GF-D8 (cell line): ENCODE measurements around the gene MLC1.

Experiments used
- DNase-seq: peaks from one replicate; lab custom pipeline; 2025; lab: John Stamatoyannopoulos, UW

The MLC1 gene

DNA sequence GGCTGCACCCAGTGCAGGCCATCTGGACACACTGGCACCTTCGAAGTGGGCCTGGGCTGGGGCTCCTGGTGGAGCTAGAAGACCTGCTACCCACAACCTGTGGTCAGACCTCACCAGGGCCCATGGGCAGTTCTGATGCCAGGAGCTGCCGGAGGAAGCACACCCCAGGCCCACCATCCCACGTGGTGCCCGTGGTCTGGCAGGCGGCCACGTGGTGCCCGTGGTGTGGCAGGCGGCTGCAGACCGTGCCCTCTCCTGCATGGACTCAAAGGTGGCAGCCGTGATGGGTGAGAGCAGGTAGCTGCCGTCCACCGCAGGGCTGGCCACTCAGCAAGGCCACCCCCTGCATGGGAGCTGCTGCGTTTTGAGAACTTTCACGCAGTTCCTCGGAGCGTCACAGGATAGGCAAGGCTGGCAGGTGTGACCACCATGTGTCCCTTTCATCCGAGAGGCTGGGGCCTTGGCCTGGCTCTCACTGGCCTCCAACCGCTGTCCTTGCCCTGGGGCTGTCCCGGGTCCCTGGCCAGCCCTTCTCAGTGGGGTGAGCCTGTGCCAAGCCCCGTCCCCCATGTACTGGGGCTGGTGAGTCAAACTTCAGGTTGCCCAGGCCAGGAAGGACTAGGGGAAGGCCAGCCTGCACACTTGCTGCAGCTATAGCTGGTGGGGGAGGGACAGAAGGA lies 68.8 kb downstream of the MLC1 start:
- no peak for DNase-seq

- no peak for DNase-seq
Measured at GRCh38 chr22:50015451-50016307, 69.5 kb downstream of the MLC1 start.

- no peak for DNase-seq
Measured at GRCh38 chr22:50014655-50015401, 70.4 kb downstream of the MLC1 start.

DNA sequence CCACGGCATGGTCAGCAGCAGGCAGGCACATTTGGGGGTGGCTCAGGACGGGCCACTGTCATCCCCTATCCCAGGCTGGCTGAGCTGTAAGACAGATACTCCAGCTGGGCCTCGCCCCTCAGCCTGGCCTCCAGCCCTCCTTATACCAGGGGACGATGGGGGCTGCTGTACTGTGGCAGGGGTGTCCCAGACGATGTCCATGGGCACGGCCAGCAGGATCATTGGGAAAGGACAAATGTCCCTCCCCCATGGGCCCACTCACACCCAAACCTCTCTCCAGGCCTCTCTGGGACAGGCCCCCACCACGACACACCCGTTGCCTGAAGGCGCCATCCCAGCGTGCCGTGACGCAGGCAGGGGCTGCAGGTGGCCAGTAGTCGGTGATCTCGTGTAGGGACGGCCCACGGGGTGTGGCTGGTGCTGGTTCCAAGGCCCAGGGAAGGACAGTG lies 71.1 kb downstream of the MLC1 start:
- no peak for DNase-seq

DNA sequence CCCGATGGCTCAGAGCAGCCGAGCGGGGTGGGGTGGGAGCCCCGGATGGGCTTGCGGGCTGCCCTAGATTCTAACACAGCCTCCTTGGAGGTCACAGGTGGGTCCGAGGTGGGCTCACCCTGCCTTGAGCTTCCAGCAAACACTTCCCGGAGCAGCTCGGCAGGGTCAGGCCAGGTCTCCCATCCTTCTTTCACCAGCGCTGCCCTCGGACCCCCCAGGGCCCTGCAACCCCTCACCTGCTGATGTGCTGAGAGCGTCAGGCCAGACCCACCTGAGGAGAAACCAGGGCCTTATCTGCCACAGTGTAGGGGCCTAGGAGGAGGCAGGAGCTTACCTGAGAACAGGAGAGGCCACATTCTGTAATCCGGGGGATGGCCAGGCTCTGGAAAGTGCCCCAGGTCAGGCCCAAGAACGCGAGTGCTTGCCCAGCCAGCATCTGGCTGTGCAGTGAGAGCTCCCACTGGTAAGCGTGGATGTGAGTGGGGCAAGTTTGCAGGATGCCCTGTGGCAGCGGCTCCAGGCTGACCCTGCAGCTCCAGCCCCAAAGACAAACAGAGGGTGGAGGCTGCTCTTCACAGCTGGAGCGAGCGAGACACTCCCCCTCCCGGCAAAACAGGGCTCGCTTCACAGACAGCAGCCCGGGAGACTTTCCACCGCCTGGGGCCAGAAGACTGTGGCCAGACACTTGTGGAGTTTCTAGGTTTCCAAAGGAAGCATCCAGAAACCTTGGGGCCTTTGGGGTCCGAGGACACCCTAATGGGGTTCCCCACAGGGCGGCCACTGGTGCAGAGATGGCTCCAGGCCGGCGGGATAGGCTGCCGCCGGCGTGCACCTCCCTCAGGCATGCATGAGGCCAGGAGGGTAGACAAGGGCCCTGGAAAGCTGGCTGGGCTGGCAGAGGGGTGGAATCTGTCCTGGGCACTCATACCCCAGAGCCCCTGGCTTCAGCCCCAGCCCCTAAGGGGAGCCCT lies 72.7 kb downstream of the MLC1 start, which contains the start of gene IL17REL:
Gene IL17REL (minus strand): TSS at position 555 of the 971 bp plus-strand sequence. CDS start 119 bp downstream, at position 436.
- no peak for DNase-seq

DNA sequence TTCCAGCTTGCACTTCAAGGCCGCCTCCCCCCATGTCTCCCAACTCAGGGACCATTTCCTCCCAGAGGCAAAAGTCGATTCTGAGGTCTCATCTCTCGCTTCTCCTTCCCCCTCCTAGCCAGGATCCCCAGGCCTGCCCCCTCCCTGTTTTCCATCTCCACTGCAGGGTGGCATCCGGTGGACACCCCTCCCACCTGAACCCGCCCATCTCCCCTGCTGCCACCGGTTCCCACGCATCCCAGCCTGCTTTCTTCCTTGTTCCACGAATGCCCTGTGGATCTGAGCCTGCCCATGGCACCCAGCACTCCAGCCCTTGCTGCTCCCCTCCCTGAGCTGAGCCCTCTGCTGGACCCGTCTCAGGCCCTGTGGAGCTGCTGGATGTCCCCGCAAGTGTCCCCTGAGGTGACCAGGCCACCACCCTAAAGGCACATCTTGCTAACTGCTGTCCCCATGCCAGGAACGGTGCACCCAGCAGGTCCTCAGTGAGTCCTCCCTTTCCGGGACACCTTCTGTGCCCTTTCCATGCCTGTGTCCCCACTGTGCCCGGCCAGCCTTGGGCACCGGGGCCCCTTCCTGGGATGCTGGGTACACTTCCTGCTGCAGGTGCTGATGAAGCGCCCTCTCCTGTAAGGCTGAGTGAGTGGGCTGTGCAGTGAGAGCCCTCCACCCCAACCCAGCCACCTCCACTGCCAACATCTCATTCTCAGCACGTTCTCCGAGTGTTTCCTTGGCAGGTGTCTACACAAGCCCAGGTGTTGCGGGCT lies 73.6 kb downstream of the MLC1 start:
- DNase-seq = no peak

DNA sequence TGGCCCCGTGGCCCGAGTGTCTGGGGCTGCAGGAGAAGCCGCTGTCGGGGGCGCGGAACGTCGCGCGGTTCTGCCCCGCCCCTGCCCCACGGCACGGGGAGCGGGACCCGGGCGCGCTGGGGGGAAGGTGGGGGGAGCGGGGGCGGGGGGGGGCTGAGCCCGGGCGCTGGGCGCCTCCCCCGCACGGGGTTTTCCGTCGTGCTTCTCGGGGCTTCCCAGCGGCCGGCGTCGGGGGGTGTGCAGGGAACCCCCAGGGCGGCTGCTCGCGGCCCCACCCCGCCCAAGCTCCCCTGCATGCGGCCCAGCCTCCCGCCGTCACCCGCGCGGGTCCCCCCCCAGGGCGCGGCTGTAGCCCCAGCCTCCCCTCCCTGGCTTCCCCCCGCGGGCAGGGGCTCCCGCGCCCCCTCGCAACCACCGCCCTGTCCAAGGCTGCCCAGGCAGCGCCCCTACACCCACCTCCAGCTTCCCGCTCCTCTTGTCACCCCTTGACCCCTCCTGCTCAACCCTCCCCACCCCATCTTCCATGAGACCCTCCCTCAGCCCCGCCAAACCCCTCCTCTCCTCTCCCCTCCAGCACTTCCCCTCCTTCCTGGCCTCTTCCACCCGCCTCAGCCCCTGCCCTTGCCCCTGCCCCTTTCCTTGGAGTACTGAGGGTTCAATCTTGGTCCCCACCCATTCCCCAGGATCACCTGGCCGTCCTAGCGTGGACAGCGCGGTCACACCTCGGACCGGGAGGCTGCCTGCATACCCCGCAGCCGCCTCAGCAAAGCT lies 74.4 kb downstream of the MLC1 start:
- DNase-seq = no peak

DNA sequence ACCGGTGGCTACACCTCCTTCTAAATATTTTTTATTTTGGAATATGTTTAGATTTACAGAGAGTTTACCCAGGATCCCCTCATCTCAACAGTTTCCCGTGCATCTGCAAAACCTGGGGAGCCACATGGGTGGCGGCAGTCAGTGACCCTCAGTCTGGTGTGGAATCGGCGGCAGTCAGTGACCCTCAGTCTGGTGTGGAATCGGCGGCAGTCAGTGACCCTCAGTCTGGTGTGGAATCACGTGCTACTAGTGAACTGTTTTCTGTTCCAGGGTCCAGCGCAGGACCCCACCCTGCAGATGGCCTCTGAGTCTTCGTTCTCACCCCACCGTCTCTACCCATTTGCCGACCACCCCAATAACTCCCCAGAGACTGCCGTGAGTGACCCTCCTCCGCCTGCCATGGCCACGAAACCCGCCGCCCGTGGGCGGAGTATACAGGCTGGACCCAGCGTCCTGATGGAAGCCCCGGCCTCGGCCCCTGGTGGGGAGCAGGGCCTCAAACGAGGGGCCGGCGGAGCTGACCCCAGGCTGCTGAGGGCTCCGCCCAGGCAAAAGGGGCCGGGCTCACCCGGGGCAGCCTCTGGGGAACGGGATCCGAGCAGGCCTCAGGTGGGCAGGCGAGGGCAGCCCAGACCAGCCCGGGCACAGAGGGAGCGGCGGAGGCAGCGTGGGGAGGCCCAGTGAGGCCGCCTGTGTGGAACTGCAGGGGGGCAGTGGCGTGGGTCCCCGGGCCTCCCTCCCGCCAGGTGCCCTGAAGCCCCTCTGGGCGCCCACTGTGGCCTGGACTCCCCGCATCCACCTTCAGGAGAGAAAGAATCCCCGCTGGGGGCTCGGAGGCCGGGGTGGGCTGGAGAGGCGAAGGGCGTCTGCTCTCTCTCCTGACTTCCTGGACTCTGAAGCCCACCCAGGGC lies 75.2 kb downstream of the MLC1 start:
- no peak for DNase-seq
